Measurements from ENCODE around the gene SPPL3.
"Not testable (repeated sequence)": the region's sequence is repeated elsewhere in the genome, so short reads cannot be mapped to it uniquely, and the experiment has no call there.

Gene SPPL3

DNA sequence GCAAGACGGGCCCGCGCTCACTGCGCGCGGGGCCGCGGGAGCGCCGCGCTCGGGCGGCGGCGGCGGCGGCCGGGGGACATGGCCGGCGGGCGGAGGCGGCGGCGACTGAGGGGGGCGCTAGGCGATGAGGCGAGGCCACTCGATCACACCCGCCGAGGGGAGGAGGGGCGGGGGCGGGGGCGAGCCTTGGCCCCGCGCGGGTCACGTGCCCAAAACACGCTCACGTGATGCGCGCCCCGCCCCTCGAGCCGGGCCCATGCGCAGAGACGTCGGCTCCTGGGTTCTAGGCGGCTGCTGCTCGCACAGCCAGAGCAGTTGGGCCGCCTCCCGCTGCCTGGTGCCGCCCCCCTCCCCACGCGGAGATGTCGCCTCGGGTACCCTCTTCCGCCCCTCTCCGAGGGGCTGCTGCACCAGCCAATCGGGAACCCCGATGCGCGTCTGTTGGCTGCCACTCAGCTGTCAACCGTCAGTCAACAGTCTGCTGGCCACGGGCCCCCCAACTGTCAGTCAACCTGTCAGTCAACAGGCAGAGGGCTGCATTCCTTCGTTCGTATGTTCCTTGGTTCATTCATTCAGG lies at the start of gene SPPL3:
SPPL3 (minus strand) TSS at position 162 of the 577 bp plus-strand sequence. CDS start 491 bp downstream, outside the sequence.
- Histone ChIP-seq H3K9me3 (no peaks in the 10 kb centered on the region), H3K27me3 (no peaks in the 10 kb centered on the region), H3K4me3 (ENCODE audit: low read depth in 1 of 2, low read length in 1 of 2) (peak within 1 kb of the TSS; percentile 83 to 88), H3K4me1 (ENCODE audit: control insufficient read depth in 1 of 2, insufficient read depth in 1 of 2, low read depth in 1 of 2, low read length in 1 of 2) (peaks cover 23 to 33% of the 10 kb centered on the region in 2 experiments), H3K27ac (peak within 1 kb of the TSS; percentile 96), H3K36me3 (no peaks in the 10 kb centered on the region)
- TF ChIP-seq, protein P1, sequence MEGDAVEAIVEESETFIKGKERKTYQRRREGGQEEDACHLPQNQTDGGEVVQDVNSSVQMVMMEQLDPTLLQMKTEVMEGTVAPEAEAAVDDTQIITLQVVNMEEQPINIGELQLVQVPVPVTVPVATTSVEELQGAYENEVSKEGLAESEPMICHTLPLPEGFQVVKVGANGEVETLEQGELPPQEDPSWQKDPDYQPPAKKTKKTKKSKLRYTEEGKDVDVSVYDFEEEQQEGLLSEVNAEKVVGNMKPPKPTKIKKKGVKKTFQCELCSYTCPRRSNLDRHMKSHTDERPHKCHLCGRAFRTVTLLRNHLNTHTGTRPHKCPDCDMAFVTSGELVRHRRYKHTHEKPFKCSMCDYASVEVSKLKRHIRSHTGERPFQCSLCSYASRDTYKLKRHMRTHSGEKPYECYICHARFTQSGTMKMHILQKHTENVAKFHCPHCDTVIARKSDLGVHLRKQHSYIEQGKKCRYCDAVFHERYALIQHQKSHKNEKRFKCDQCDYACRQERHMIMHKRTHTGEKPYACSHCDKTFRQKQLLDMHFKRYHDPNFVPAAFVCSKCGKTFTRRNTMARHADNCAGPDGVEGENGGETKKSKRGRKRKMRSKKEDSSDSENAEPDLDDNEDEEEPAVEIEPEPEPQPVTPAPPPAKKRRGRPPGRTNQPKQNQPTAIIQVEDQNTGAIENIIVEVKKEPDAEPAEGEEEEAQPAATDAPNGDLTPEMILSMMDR (IDR thresholded peaks at IDR 0.05), result peak; percentile 12

GRCh38 chr12:120950807-120951206 lies 46.6 kb upstream of the SPPL3 start:
- TF ChIP-seq, protein P1 (IDR thresholded peaks at IDR 0.05), result no peak
- no peak overlapping the region for H3K27ac ChIP-seq

GRCh38 chr12:120950260-120950799 lies 46.2 kb upstream of the SPPL3 start:
- not testable (repeated sequence) for H3K27me3 ChIP-seq; H3K36me3 ChIP-seq; H3K4me1 ChIP-seq (ENCODE audit: control insufficient read depth in 1 of 2, insufficient read depth in 1 of 2, low read depth in 1 of 2, low read length in 1 of 2); H3K4me3 ChIP-seq (ENCODE audit: low read depth in 1 of 2, low read length in 1 of 2); H3K9me3 ChIP-seq; H3K27ac ChIP-seq

More at GRCh38 chr12:120950807-120951206, 46.6 kb upstream of the SPPL3 start:
- Histone ChIP-seq H3K4me3 (ENCODE audit: low read depth in 1 of 2, low read length in 1 of 2) (no peak overlapping the region), H3K36me3 (no peaks in the 10 kb centered on the region), H3K9me3 (no peaks in the 10 kb centered on the region), H3K4me1 (ENCODE audit: control insufficient read depth in 1 of 2, insufficient read depth in 1 of 2, low read depth in 1 of 2, low read length in 1 of 2) (no peaks in the 10 kb centered on the region), H3K27me3 (no peaks in the 10 kb centered on the region)

DNA sequence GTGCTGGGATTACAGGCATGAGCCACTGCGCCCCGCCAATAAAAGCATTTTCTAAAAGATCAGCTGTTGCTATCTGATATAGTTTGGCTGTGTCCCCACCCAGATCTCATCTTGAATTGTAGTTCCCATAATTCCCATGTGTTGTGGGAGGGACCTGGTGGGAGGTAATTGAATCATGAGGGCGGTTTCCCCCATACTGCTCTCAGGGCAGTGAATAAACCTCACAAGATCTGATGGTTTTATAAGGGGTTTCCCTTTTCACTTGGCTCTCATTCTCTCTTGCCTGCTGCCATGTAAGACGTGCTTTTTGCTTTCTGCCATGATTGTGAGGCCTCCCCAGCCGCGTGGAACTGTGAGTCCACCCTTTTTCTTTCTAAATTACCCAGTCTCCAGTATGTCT lies 41.4 kb upstream of the SPPL3 start:
- H3K9me3 ChIP-seq; H3K36me3 ChIP-seq; H3K4me3 ChIP-seq (ENCODE audit: low read depth in 1 of 2, low read length in 1 of 2); H3K27ac ChIP-seq; H3K4me1 ChIP-seq (ENCODE audit: control insufficient read depth in 1 of 2, insufficient read depth in 1 of 2, low read depth in 1 of 2, low read length in 1 of 2); H3K27me3 ChIP-seq: not testable (repeated sequence)

DNA sequence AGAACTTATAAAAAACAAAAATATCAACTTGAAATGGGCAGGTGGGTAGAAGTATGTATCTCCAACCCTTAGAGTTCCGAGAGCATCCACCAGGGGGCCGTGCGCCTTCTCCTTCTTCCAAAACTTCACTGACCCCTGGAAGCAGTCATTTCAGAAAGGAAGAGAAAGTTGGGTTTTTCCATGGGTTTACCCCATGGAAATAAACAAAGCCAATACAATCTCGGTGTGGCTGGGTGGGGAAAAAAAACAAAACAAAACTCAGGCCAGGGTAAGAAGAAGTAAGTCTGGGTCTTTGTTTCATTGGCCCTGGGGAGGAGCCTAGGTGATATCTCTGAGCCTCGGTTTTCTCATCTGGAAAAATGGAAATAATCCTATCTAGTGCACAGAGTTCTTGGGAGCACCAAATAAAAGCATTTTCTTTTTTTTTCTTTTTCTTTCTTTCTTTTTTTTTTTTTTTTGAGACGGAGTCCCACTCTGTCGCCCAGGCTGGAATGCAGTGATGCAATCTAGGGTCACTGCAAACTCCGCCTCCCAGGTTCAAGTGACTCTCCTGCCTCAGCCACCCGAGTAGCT lies 40.6 kb upstream of the SPPL3 start:
- TF ChIP-seq, protein P1 (IDR thresholded peaks at IDR 0.05), result peak; percentile 31

GRCh38 chr12:120943482-120943881 lies 39.3 kb upstream of the SPPL3 start:
- H3K36me3 ChIP-seq, result no peaks in the 10 kb centered on the region
- peaks cover 13 to 15% of the 10 kb centered on the region in 2 experiments for H3K4me1 ChIP-seq (ENCODE audit: control insufficient read depth in 1 of 2, insufficient read depth in 1 of 2, low read depth in 1 of 2, low read length in 1 of 2)
- H3K9me3 ChIP-seq, result no peaks in the 10 kb centered on the region
- H3K27ac ChIP-seq, result no peak overlapping the region
- H3K27me3 ChIP-seq, result no peaks in the 10 kb centered on the region
- H3K4me3 ChIP-seq (ENCODE audit: low read depth in 1 of 2, low read length in 1 of 2), result no peak overlapping the region
- TF ChIP-seq, protein P1 (IDR thresholded peaks at IDR 0.05), result no peak

More for the DNA sequence above, 40.6 kb upstream of the SPPL3 start:
- Histone ChIP-seq H3K9me3 (no peaks in the 10 kb centered on the region), H3K36me3 (no peaks in the 10 kb centered on the region), H3K27ac (no peak overlapping the region), H3K4me3 (ENCODE audit: low read depth in 1 of 2, low read length in 1 of 2) (no peak overlapping the region), H3K4me1 (ENCODE audit: control insufficient read depth in 1 of 2, insufficient read depth in 1 of 2, low read depth in 1 of 2, low read length in 1 of 2) (peaks cover 6% of the 10 kb centered on the region in 2 experiments), H3K27me3 (no peaks in the 10 kb centered on the region)

Data from neutrophil (primary cell).